MM.1S (cell line): ENCODE results near the gene CHMP6.

ENCODE experiments used
- CTCF ChIP-seq: fragments of 300-600 bp; sonication (generic); IDR thresholded peaks from 2 replicates; pipeline ENCODE4 v1.5.1; 2016; ENCODE audit warnings: antibody characterized with exemption, low read length, mixed read lengths
- EZH2 ChIP-seq: fragments of 300-600 bp; sonication (generic); optimal IDR thresholded peaks from 2 replicates; pipeline ENCODE3; 2017; ENCODE audit warnings: low read depth, mild to moderate bottlenecking, antibody characterized with exemption, low read length, mixed read lengths
- EZH2phosphoT487 ChIP-seq: fragments of 300-600 bp; sonication (generic); IDR thresholded peaks from 2 replicates; pipeline ENCODE4 v1.6.1; 2018; ENCODE audit warnings: antibody characterized with exemption, low read length

- TF ChIP-seq CTCF, result no peak
- TF ChIP-seq EZH2phosphoT487, result no peak
- no peak for TF ChIP-seq EZH2
These were observed 5.0 kb downstream of the CHMP6 start for GRCh38 chr17:80996422-80997305.
